H1 (cell line): ENCODE data around the gene OR4X2. TPM values are rescaled to one million over a fixed set of nuclear protein-coding genes. Genes with fewer than 3 reads are reported as not detected.

Experiments used
- CTCF ChIA-PET: fragments of 300-600 bp; sonication (Branson Sonifier 250); formaldehyde crosslinking; loops from one replicate; lab custom pipeline; 2021; ENCODE audit not compliant: partially characterized antibody; lab: Charles Lee
- POLR2A ChIA-PET: fragments of 300-600 bp; sonication (Branson Sonifier 250); formaldehyde crosslinking; loops from one replicate; lab custom pipeline; 2021; ENCODE audit warnings: inconsistent platforms; ENCODE audit not compliant: partially characterized antibody; lab: Charles Lee
- DNase-seq, 2 experiments: peaks; one replicate each; pipeline versions ENCODE4 v3.0.0 to v3.0.0-alpha.2; 2010 to 2022; ENCODE audit warnings: low spot score in 2 of 2, low read depth in 1 of 2, mixed read lengths in 1 of 2
- FAIRE-seq: peaks from 2 replicates; lab custom pipeline; 2011; peaks lifted over from hg19 to GRCh38; lab: Jason Lieb, UNC
- H2AFZ ChIP-seq: 2 replicates; pipeline ENCODE4 v1.8.1; 2012; ENCODE audit warnings: low read length, inconsistent platforms
- H2AK5ac ChIP-seq: 2 replicates; pipeline ENCODE4 v1.6.1; 2013; ENCODE audit warnings: low read depth, low read length
- H2BK120ac ChIP-seq: replicated peaks from 2 replicates; pipeline ENCODE3; 2013; ENCODE audit warnings: low read depth, low read length, inconsistent platforms
- H2BK12ac ChIP-seq: 2 replicates; pipeline ENCODE4 v1.6.1; 2013; ENCODE audit warnings: low read depth, low read length
- H2BK15ac ChIP-seq: 2 replicates; pipeline ENCODE4 v1.6.1; 2013; ENCODE audit warnings: low read length
- H2BK20ac ChIP-seq: 2 replicates; pipeline ENCODE4 v1.6.1; 2013; ENCODE audit warnings: low read length
- H2BK5ac ChIP-seq: 2 replicates; pipeline ENCODE4 v1.6.1; 2013; ENCODE audit warnings: low read depth, low read length
- H3K14ac ChIP-seq: 2 replicates; pipeline ENCODE4 v1.6.1; 2013; ENCODE audit warnings: inconsistent platforms; ENCODE audit not compliant: insufficient read length
- H3K18ac ChIP-seq: 2 replicates; pipeline ENCODE4 v1.6.1; 2013; ENCODE audit warnings: low read length; ENCODE audit errors: extremely low read depth
- H3K23ac ChIP-seq: 2 replicates; pipeline ENCODE4 v1.6.1; 2013; ENCODE audit warnings: inconsistent platforms; ENCODE audit not compliant: insufficient read length
- H3K23me2 ChIP-seq: 2 replicates; pipeline ENCODE4 v1.6.1; 2013; ENCODE audit warnings: low read depth, low read length
- H3K27ac ChIP-seq: 2 replicates; pipeline ENCODE4 v1.6.1; 2011; ENCODE audit warnings: low read depth, low read length, inconsistent platforms
- H3K27me3 ChIP-seq, 4 experiments: replicated peaks in 1 of 4; 1 replicate in 1 of 4; 2 replicates in 3 of 4; pipeline versions ENCODE4 v1.6.1 to v1.8.1; 2011 to 2013; ENCODE audit warnings: low read length in 3 of 4, mild to moderate bottlenecking in 3 of 4, inconsistent platforms in 2 of 4, mixed read lengths in 2 of 4, moderate library complexity in 1 of 4; ENCODE audit not compliant: control insufficient read depth in 3 of 4, insufficient read depth in 3 of 4; ENCODE audit errors: extremely low read depth in 1 of 4
- H3K36me3 ChIP-seq, 4 experiments: 2 replicates each; pipeline versions ENCODE4 v1.6.1 to v1.8.1; 2011 to 2013; ENCODE audit warnings: mild to moderate bottlenecking in 4 of 4, low read length in 3 of 4, moderate library complexity in 2 of 4, control low read depth in 1 of 4, inconsistent platforms in 1 of 4; ENCODE audit not compliant: insufficient read depth in 4 of 4, control insufficient read depth in 2 of 4
- H3K4ac ChIP-seq: replicated peaks from 2 replicates; pipeline ENCODE3; 2013; ENCODE audit warnings: low read length, low read depth, mixed read lengths, inconsistent platforms; ENCODE audit not compliant: insufficient read length
- H3K4me1 ChIP-seq, 4 experiments: replicated peaks in 1 of 4; 1 replicate in 1 of 4; 2 replicates in 3 of 4; pipeline versions ENCODE4 v1.6.1 to v1.8.1; 2011 to 2013; ENCODE audit warnings: low read length in 3 of 4, inconsistent platforms in 2 of 4, mixed read lengths in 1 of 4; ENCODE audit not compliant: insufficient read depth in 4 of 4, control insufficient read depth in 3 of 4
- H3K4me2 ChIP-seq, 2 experiments: 2 replicates each; pipeline versions ENCODE4 v1.6.1 to v1.8.1; 2011 to 2013; ENCODE audit warnings: low read depth in 2 of 2, low read length in 2 of 2, control low read depth in 1 of 2, inconsistent platforms in 1 of 2, mild to moderate bottlenecking in 1 of 2; ENCODE audit not compliant: insufficient read depth in 1 of 2
- H3K4me3 ChIP-seq, 4 experiments: fragments of 200-600, 300-600 bp in 1 of 4; sonication (generic), shearing (Covaris generic), sonication (Bioruptor Twin) in 1 of 4; 2 replicates each; pipeline versions ENCODE4 v1.5.1 to v1.8.1; 2011 to 2016; ENCODE audit warnings: low read length in 4 of 4, low read depth in 3 of 4, control low read depth in 2 of 4, inconsistent platforms in 2 of 4, mild to moderate bottlenecking in 2 of 4, mixed read lengths in 1 of 4, moderate library complexity in 1 of 4; ENCODE audit not compliant: insufficient read depth in 2 of 4; ENCODE audit errors: extremely low read depth in 1 of 4
- H3K56ac ChIP-seq: replicated peaks from 2 replicates; pipeline ENCODE3; 2013; ENCODE audit warnings: low read depth, mild to moderate bottlenecking, mixed read lengths, low read length, inconsistent platforms; ENCODE audit not compliant: insufficient read length
- H3K79me1 ChIP-seq: 2 replicates; pipeline ENCODE4 v1.6.1; 2013; ENCODE audit warnings: low read depth, low read length, control low read depth
- H3K79me2 ChIP-seq, 2 experiments: 2 replicates each; pipeline versions ENCODE4 v1.6.1 to v1.8.1; 2012 to 2013; ENCODE audit warnings: low read length in 2 of 2, mild to moderate bottlenecking in 2 of 2, inconsistent platforms in 1 of 2; ENCODE audit not compliant: insufficient read depth in 2 of 2, control insufficient read depth in 1 of 2
- H3K9ac ChIP-seq, 4 experiments: replicated peaks in 1 of 4; 1 replicate in 1 of 4; 2 replicates in 3 of 4; pipeline versions ENCODE4 v1.6.1 to v1.8.1; 2011 to 2013; ENCODE audit warnings: low read depth in 3 of 4, low read length in 3 of 4, control low read depth in 2 of 4, mild to moderate bottlenecking in 2 of 4, moderate library complexity in 2 of 4, inconsistent platforms in 1 of 4; ENCODE audit errors: extremely low read depth in 1 of 4
- H3K9me3 ChIP-seq, 2 experiments: 2 replicates each; pipeline versions ENCODE4 v1.6.1 to v1.8.1; 2012 to 2013; ENCODE audit warnings: mild to moderate bottlenecking in 2 of 2, moderate library complexity in 2 of 2, control low read depth in 1 of 2, inconsistent platforms in 1 of 2, low read depth in 1 of 2, low read length in 1 of 2, mixed read lengths in 1 of 2; ENCODE audit not compliant: insufficient read depth in 2 of 2
- H4K20me1 ChIP-seq, 2 experiments: replicated peaks in 1 of 2; 2 replicates each; pipeline versions ENCODE3 to v1.8.1; 2011 to 2013; ENCODE audit warnings: inconsistent platforms in 2 of 2, low read length in 2 of 2, mild to moderate bottlenecking in 1 of 2; ENCODE audit not compliant: insufficient read depth in 2 of 2, control insufficient read depth in 1 of 2
- H4K5ac ChIP-seq: 2 replicates; pipeline ENCODE4 v1.6.1; 2013; ENCODE audit warnings: low read length, low read depth, mixed read lengths, inconsistent platforms; ENCODE audit not compliant: insufficient read length
- H4K8ac ChIP-seq: 2 replicates; pipeline ENCODE4 v1.8.0; 2013; ENCODE audit warnings: mild to moderate bottlenecking, moderate library complexity, low read length, inconsistent platforms; ENCODE audit not compliant: insufficient read depth; ENCODE audit errors: extremely low read depth
- H4K91ac ChIP-seq: replicated peaks from 2 replicates; pipeline ENCODE3; 2013; ENCODE audit warnings: low read length, mixed read lengths, inconsistent platforms; ENCODE audit not compliant: insufficient read length
- PHF8 ChIP-seq: fragments of 200-600 bp; sonication (generic); conservative IDR thresholded peaks from 2 replicates; pipeline ENCODE4 v1.7.1; 2012; ENCODE audit warnings: low read depth, mild to moderate bottlenecking, inconsistent platforms, low read length, moderate library complexity
- POLR2A ChIP-seq, 2 experiments: IDR thresholded peaks; 1 replicate in 1 of 2; 2 replicates in 1 of 2; pipeline ENCODE4 v1.6.1; 2011; ENCODE audit warnings: low read depth in 2 of 2, low read length in 2 of 2, mild to moderate bottlenecking in 2 of 2; ENCODE audit errors: control extremely low read depth in 1 of 2
- RBBP5 ChIP-seq: IDR thresholded peaks from 2 replicates; pipeline ENCODE4 v1.7.1; 2012; ENCODE audit warnings: low read depth, mild to moderate bottlenecking, inconsistent platforms, low read length, moderate library complexity, borderline replicate concordance
- SIN3A ChIP-seq, 2 experiments: IDR thresholded peaks in 1 of 2; conservative IDR thresholded peaks in 1 of 2; 2 replicates each; pipeline ENCODE4 v1.6.1; 2011 to 2012; ENCODE audit warnings: low read length in 2 of 2, improper control_type of control experiment in 1 of 2, low read depth in 1 of 2, mild to moderate bottlenecking in 1 of 2
- SP2 ChIP-seq: IDR thresholded peaks from 2 replicates; pipeline ENCODE4 v1.6.1; 2012; ENCODE audit warnings: mild to moderate bottlenecking, low read length, inconsistent platforms
- SUZ12 ChIP-seq: fragments of 200-600 bp; sonication (generic); IDR thresholded peaks from 2 replicates; pipeline ENCODE4 v1.6.1; 2012; ENCODE audit warnings: mild to moderate bottlenecking, inconsistent platforms, low read length, moderate library complexity, mixed read lengths
- TAF7 ChIP-seq: optimal IDR thresholded peaks from 2 replicates; pipeline ENCODE3; 2011; ENCODE audit warnings: low read depth, mild to moderate bottlenecking, inconsistent platforms, low read length, moderate library complexity, borderline replicate concordance
- TEAD4 ChIP-seq: IDR thresholded peaks from 2 replicates; pipeline ENCODE4 v1.6.1; 2012; ENCODE audit warnings: low read depth, low read length, inconsistent platforms, mixed read lengths
- WGBS, 2 experiments: shearing (Covaris generic) in 1 of 2; methylation state at CpG; one replicate each; pipeline versions ENCODE4 v1.1.6 to v1.1.7; 2013 to 2015; ENCODE audit warnings: low lambda C conversion rate in 2 of 2, mixed read lengths in 2 of 2, inconsistent platforms in 1 of 2, low coverage in 1 of 2, missing lambda C conversion rate in 1 of 2; ENCODE audit not compliant: insufficient replicate concordance in 2 of 2, insufficient coverage in 1 of 2, insufficient read length in 1 of 2; ENCODE audit errors: extremely low coverage in 1 of 2, missing lambda C conversion rate in 1 of 2; 5-methylcytosine and 5-hydroxymethylcytosine counted together
- polyA plus RNA-seq, 7 experiments: library from polyadenylated mRNA; depleted of rRNA in 3 of 7; stranded (reverse) in 5 of 7; unstranded in 2 of 7; fragments of >200 nt in 5 of 7; fragments of 200-250 nt in 2 of 7; gene quantifications; 1 replicate in 5 of 7; 2 replicates in 1 of 7; 4 replicates in 1 of 7; pipeline versions ENCODE4 v1.2.1 to v1.2.3, GENCODE V29; 2011 to 2013; ENCODE audit warnings: missing spikeins in 2 of 7, mixed read lengths in 2 of 7
- total RNA-seq: library from RNA; stranded (reverse); fragmentation: NEBNext Ultra II Directional; extraction: Animal tissue kit (Norgen Biotek cat#: 25700); gene quantifications from 2 replicates; pipeline ENCODE4 v1.2.1, GENCODE V29; 2021
- TF ChIP-seq, protein P1 (sequence below): IDR thresholded peaks from 2 replicates; pipeline ENCODE4 v1.6.1; 2011; ENCODE audit warnings: low read length, improper control_type of control experiment

OR4X2 gene
- total and polyA plus RNA-seq, 2 of the 8 experiments (the other 6 are each of a cell fraction or from before 2014, with no cell fraction given) = not detected

- DNase-seq (no peak), FAIRE-seq (no peak)
- Histone ChIP-seq H3K27ac (no peak within 1 kb of the TSS), H3K27me3 (no peaks in the 10 kb centered on the region), H3K23ac (no peak within 1 kb of the TSS), H2BK20ac (no peak within 1 kb of the TSS), H3K79me2 (no peaks in the 10 kb centered on the region), H3K4me3 (no peak within 1 kb of the TSS), H3K9ac (no peak within 1 kb of the TSS), H3K4ac (no peak within 1 kb of the TSS), H2BK12ac (no peak within 1 kb of the TSS), H3K23me2 (no peaks in the 10 kb centered on the region; the same call in 1 of the 2 replicates), H3K56ac (no peak within 1 kb of the TSS), H4K5ac (no peak within 1 kb of the TSS), H3K36me3 (no peaks in the 10 kb centered on the region; a peak in 1 of 8 replicates), H3K4me2 (no peak within 1 kb of the TSS), H2BK120ac (no peak within 1 kb of the TSS), H2AK5ac (no peak within 1 kb of the TSS), H4K20me1 (no peaks in the 10 kb centered on the region), H4K91ac (no peak within 1 kb of the TSS), H3K18ac (no peak within 1 kb of the TSS), H3K4me1 (no peaks in the 10 kb centered on the region), H2AFZ (no peak within 1 kb of the TSS), H3K14ac (no peak within 1 kb of the TSS), H3K9me3 (peaks cover 59 to 74% of the 10 kb centered on the region in 2 experiments), H2BK5ac (no peak within 1 kb of the TSS), H4K8ac (no peak within 1 kb of the TSS), H3K79me1 (no peaks in the 10 kb centered on the region), H2BK15ac (no peak within 1 kb of the TSS)
- WGBS, 2 experiments = 64% methylated on average over 2 of the region's 2 CpGs; no CpG with 5 or more reads in 1 of the 2 experiments
- ChIA-PET POLR2A (no interaction called here), CTCF (no interaction called here)
- TF ChIP-seq RBBP5 = no peak
- TF ChIP-seq TAF7 = no peak
- TF ChIP-seq SP2 = no peak
- no peak for TF ChIP-seq SUZ12
- TF ChIP-seq SIN3A (conservative IDR thresholded peaks at IDR 0.05 in 1 of 2, IDR thresholded peaks at IDR 0.05 in 1 of 2; ENCODE audit: low read depth in 1 of 2, low read length in 2 of 2) = no peak
- TF ChIP-seq POLR2A (IDR thresholded peaks at IDR 0.05; ENCODE audit: control extremely low read depth in 1 of 2, low read depth in 2 of 2, low read length in 2 of 2) = no peak
- TF ChIP-seq PHF8 = no peak
- TF ChIP-seq, protein P1, sequence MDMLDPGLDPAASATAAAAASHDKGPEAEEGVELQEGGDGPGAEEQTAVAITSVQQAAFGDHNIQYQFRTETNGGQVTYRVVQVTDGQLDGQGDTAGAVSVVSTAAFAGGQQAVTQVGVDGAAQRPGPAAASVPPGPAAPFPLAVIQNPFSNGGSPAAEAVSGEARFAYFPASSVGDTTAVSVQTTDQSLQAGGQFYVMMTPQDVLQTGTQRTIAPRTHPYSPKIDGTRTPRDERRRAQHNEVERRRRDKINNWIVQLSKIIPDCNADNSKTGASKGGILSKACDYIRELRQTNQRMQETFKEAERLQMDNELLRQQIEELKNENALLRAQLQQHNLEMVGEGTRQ = no peak
- no peak for TF ChIP-seq TEAD4
These were observed 28.4 kb upstream of the OR4X2 start, which contains the start of gene OR4B1 for GRCh38 chr11:48216510-48216909. TSS of gene OR4B1 (plus strand) at chr11:48216810. CDS start at chr11:48216810, 0 bp downstream.
